HG03432 (cell line): Measurements from ENCODE around the gene CAPN1.

Experiments used
- ATAC-seq: cut with Tn5 transposase; IDR thresholded peaks from one replicate; pipeline ENCODE4 v1.9.1; 2021; ENCODE audit warnings: mild to moderate bottlenecking, moderate library complexity; ENCODE audit not compliant: unreplicated experiment

Gene CAPN1

GRCh38 chr11:65188486-65188885 is 6.8 kb downstream of the CAPN1 start:
- ATAC-seq = no peak

- no peak for ATAC-seq
Observed at GRCh38 chr11:65189191-65189590, 7.5 kb downstream of the CAPN1 start.

GRCh38 chr11:65194564-65194963 is 12.8 kb downstream of the CAPN1 start:
- no peak for ATAC-seq

GRCh38 chr11:65204143-65204542 is 22.4 kb downstream of the CAPN1 start:
- no peak for ATAC-seq

GRCh38 chr11:65204646-65205601 is 23.2 kb downstream of the CAPN1 start:
- ATAC-seq = no peak

DNA sequence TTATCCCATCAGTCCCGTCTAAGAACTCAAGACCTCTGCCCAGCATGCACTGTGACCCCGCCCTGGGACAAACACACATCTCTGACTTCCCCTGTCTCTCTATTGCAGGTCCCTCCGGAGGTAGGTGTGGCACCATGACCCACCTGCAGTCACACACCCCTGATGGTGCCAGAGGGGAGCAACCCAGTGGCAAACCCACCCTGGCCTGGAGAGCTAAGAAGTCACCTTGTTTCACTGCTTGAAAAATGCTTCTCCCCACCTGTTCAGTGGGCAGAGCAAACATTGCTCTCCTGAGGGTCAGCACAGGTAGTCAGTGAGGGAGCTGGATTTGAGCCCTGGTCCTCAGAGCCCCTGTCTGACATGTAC is 23.9 kb downstream of the CAPN1 start:
- ATAC-seq = no peak

GRCh38 chr11:65206441-65206841 is 24.7 kb downstream of the CAPN1 start:
- ATAC-seq = no peak

DNA sequence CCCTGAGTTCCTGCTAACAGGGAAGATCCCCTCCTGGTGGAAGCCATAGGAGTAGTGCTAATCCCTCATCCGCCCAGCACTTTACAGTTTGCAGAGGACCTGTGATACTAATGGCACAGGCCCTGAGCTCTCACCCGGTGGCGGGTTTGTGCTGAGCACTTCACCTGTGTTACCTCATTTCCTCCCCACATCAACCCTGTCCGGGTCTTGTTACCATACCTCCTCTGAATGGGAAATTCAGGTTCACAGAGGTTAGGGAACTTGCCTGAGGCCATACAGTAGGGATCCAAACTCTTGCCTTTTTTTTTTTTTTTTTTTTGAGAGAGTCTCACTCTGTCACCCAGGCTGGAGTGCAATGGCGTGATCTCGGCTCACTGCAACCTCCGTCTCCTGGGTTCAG is 25.2 kb downstream of the CAPN1 start:
- ATAC-seq = no peak

- no peak for ATAC-seq
Observed at GRCh38 chr11:65207918-65208784, 26.4 kb downstream of the CAPN1 start.

DNA sequence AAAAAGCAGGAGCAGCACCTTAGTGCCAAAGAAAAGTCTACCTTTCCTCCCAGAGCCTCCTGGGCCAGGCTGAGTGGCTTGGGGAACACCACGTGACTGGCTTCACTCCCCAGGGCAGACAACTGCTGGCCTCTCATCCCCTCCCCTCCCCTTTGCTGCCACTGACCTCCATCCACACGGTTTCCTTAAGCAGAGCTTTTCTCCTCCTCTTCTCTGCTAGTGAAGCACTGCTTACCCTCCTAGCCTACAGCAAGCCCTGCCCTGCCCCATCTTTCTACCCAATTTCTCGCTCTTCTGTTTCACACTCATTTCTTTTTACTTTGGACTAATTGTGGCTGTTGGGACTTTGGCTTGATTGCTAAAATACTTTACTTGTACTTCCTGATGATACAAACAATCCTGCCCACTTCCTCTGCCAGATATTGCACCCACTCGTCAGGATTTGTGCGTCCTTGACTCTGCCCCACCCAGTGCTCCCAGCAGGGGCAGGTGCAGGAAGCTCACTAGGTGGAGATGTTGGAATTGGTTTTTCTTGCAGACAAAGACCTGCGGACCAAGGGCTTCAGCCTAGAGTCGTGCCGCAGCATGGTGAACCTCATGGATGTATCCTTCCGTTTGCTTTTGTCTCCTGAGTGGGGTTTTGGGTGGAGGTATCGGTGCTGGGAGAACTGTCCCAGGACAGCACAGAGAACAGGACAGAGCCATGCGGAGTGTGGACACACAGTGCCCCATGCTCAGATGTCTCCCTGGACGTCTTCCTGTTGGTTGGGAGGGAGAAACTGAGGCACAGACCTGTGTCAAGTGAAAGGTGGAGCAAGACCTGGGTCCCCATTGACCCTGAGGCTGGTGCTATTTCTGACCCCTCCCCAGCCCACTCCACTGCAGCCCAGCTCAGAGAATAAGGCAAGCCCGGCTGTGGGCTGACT is 27.3 kb downstream of the CAPN1 start:
- no peak for ATAC-seq

DNA sequence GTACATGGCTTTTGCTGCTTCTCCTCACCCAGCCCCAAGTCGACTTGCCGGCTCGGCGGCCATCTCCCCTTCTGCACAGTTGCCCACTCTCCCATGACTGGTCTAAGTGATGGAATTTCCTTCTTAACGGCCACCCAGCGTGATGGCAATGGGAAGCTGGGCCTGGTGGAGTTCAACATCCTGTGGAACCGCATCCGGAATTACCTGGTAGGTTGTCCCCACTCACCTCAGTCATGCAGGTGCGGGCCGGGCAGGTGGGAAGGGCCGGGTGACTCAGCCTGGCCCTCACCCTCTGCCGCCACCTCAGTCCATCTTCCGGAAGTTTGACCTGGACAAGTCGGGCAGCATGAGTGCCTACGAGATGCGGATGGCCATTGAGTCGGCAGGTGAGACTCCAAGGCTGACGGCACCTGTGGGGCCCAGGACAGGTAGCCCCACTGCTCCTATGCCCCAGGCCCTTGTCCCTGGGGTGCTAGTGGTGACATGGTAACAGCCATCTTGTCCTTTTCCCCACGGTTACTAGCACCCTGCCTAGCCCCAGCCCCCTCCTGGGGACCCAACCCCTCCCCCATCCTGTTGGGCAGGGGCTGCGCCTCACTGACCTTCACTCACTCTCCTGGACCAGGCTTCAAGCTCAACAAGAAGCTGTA is 28.1 kb downstream of the CAPN1 start:
- no peak for ATAC-seq

DNA sequence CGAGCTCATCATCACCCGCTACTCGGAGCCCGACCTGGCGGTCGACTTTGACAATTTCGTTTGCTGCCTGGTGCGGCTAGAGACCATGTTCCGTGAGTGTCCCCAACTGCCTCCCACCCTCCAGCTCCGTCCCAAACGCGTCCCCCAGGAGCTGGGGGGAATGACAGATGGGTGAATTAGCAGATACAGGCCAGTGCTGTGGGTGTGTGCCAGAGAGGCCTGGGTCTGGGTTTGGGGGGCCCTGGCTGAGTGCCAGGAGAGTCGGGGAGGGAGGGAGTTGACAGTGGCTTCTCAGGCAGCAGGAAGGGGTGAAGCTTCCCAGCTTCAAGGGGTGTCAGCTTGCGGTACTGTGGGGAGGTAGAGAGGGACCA is 28.6 kb downstream of the CAPN1 start:
- no peak for ATAC-seq

- no peak for ATAC-seq
Observed at GRCh38 chr11:65210748-65211147, 29.0 kb downstream of the CAPN1 start.

DNA sequence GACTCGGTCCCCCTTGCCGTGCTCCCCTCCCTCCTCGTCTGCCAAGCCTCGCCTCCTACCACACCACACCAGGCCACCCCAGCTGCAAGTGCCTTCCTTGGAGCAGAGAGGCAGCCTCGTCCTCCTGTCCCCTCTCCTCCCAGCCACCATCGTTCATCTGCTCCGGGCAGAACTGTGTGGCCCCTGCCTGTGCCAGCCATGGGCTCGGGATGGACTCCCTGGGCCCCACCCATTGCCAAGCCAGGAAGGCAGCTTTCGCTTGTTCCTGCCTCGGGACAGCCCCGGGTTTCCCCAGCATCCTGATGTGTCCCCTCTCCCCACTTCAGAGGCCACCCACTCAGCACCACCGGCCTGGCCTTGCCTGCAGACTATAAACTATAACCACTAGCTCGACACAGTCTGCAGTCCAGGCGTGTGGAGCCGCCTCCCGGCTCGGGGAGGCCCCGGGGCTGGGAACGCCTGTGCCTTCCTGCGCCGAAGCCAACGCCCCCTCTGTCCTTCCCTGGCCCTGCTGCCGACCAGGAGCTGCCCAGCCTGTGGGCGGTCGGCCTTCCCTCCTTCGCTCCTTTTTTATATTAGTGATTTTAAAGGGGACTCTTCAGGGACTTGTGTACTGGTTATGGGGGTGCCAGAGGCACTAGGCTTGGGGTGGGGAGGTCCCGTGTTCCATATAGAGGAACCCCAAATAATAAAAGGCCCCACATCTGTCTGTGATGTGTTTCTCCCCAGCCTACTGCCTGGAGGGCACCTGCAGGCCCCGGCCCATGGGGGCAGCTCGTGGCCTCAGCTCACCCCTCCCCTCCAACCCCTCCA is 29.8 kb downstream of the CAPN1 start:
- ATAC-seq = no peak

DNA sequence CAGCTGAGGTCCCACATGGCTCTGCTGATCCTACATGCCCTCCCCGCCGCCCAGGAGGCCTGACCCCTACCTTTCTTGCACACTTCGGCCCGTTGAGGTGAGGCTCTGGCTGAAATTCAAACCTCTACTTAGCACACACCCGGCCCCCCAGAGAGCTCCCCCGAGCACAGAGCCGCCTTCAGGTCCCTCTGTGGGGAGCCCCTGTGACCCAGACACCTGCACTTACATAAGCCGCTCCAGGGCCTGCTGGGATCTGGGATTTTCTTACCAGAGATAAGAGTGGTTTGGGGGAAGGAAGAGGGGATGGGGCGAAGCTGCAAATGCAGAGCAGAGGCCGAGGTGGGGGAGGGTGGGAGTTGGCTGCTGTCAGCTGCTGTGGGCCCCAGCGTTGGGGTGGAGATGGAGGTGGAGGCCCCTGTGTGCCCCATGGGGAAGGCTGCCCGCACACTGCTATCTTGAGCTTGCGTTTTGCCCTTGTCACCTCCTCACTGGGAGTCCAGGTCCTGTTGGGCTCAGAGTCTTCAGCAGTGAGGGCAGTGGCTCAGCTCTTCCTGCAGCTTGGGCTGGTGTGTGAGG is 30.6 kb downstream of the CAPN1 start:
- no peak for ATAC-seq

DNA sequence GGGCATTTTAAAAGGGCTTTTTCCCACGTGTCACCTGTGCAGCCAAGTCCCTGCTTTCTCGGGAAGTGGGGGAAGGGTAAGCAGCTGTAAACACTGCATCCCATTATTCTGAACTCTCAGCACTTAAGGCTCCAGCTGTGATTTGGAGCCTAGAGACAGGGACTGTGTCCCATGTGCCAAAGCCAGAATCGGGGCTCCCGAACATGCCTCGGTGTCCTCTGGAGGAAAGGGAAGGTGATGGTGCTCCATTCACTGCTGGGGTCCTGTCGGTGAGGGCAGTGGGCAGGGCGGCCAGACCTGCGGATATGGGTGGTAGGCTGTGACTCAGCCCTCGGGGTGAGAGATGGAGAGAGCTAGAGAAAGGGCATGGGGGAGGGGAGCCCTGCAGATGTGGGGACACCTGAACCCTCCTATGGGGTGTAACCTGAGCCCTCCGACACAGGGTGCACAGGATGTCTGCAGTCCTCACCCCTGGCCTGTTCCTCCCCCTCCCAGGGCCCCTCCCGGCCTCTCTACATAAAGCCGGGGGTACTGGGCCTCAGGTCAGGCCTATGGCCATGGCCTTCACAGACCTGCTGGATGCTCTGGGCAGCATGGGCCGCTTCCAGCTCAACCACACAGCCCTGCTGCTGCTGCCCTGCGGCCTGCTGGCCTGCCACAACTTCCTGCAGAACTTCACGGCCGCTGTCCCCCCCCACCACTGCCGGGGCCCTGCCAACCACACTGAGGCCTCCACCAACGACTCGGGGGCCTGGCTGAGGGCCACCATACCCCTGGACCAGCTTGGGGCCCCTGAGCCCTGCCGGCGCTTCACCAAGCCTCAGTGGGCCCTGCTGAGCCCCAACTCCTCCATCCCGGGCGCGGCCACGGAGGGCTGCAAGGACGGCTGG is 31.8 kb downstream of the CAPN1 start:
- ATAC-seq = no peak

DNA sequence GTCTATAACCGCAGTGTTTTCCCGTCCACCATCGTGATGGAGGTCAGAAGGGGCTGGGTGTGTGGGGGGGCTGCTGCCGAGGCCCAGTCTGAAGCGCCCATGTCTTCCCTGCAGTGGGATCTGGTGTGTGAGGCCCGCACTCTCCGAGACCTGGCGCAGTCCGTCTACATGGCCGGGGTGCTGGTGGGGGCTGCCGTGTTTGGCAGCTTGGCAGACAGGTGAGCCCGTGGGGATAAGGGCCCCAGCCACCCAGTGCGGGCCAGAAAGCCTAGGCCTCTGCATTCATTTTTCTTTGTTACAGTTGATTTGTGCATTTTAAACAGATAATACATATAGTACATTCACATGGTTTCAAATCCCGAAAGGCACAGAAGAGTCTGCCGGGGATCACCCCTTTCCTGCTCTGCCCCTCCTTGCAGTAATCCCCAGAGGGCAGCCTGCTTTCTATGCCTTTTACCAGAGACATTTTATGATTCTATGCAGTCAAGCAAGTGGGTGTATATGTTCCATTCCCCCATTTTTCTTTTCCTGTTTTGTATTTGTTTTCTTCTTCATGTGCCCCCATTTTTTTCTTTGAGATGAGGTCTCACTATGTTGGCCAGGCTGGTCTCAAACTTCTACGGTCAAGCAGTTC is 32.6 kb downstream of the CAPN1 start:
- no peak for ATAC-seq
